Activated naive CD4-positive, alpha-beta T cell treated with anti-CD3 and anti-CD28 coated beads, Interleukin-2, amount 10 ng/mL, durations not matched to agents 7 days and 5 days (primary cell): ENCODE measurements around the gene ARNT2.

Experiments
- CTCF ChIA-PET: fragments of 350-600 bp; sonication (Branson Sonifier 250); formaldehyde crosslinking; loops from one replicate; lab custom pipeline; 2021; ENCODE audit warnings: antibody characterized with exemption; lab: Charles Lee
- DNase-seq: peaks from one replicate; pipeline ENCODE4 v3.0.0-alpha.2; 2020
- H3K27ac Mint-ChIP-seq: one replicate; pipeline ENCODE4 v1.8.0; 2021; ENCODE audit warnings: mild to moderate bottlenecking, moderate library complexity, mixed read lengths
- H3K27me3 Mint-ChIP-seq: one replicate; pipeline ENCODE4 v1.8.0; 2021; ENCODE audit warnings: mild to moderate bottlenecking, mixed read lengths
- H3K36me3 Mint-ChIP-seq: one replicate; pipeline ENCODE4 v1.8.0; 2021; ENCODE audit warnings: mixed read lengths
- H3K4me1 Mint-ChIP-seq: one replicate; pipeline ENCODE4 v1.8.0; 2021; ENCODE audit warnings: mixed read lengths
- H3K4me3 Mint-ChIP-seq: one replicate; pipeline ENCODE4 v1.8.0; 2021; ENCODE audit warnings: mild to moderate bottlenecking, moderate library complexity, mixed read lengths
- H3K9me3 Mint-ChIP-seq: one replicate; pipeline ENCODE4 v1.8.0; 2021; ENCODE audit warnings: mixed read lengths

Gene ARNT2

DNA sequence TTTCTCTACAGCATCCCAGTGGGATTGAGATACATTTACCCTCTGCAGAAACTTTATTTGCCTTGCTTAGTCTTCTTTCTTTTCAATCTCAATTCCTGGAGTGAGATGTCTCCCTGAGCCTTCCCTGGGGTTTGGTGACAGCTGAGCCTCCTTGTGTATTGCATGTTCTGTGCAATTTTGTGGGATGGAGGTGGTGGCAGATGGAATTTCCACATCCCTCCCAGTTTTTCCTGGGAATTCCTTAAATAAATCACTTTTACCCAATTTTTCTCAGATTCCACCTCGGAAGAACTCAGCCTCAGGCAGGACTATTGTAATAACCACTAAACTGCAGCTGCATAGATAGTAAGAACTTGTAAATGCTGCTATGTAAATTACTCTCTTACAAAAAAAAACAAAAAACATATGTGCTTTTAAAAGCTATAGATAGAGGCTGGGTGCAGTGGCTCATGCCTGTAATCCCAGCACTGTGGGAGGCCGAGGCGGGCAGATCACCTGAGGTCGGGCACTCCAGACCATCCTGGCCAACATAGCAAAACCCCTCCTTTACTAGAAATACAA, 202.4 kb downstream of the ARNT2 start:
- CTCF ChIA-PET, result no interaction called here
- no peaks in the 10 kb centered on the region for H3K9me3 Mint-ChIP-seq
- no peaks in the 10 kb centered on the region for H3K4me1 Mint-ChIP-seq
- no peak for DNase-seq
- H3K27me3 Mint-ChIP-seq, result peaks cover 33% of the 10 kb centered on the region
- no peaks in the 10 kb centered on the region for H3K36me3 Mint-ChIP-seq
- H3K4me3 Mint-ChIP-seq, result no peak overlapping the region
- no peak overlapping the region for H3K27ac Mint-ChIP-seq

GRCh38 chr15:80607287-80607980, 203.3 kb downstream of the ARNT2 start:
- CTCF ChIA-PET, result no interaction called here
- H3K9me3 Mint-ChIP-seq, result no peaks in the 10 kb centered on the region
- H3K27me3 Mint-ChIP-seq, result peaks cover 33% of the 10 kb centered on the region

DNA sequence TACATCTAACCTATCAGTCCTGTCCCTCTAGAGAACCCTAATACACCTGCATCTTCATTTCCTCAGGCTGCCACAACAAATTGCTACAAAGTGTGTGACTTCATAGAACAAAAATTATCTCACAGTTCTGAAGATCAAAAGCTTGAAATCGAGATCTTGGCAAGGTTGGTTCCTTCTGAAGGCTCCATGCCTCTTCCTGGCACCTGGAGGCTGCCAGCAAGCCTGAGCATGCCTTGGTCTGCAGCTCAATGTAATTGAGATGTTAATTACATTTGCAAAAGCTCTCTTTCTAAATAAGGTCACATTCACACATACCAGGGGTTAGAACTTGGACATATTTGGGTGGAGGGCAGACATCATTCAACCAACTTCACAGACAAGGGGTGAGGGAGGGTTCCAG, 204.5 kb downstream of the ARNT2 start:
- CTCF ChIA-PET, result no interaction called here
- Mint-ChIP-seq H3K27me3 (peaks cover 32% of the 10 kb centered on the region), H3K4me3 (no peak overlapping the region), H3K4me1 (no peaks in the 10 kb centered on the region), H3K36me3 (no peaks in the 10 kb centered on the region), H3K27ac (no peak overlapping the region), H3K9me3 (no peaks in the 10 kb centered on the region)
- DNase-seq, result no peak

More at GRCh38 chr15:80607287-80607980, 203.3 kb downstream of the ARNT2 start:
- H3K4me3 Mint-ChIP-seq, result no peak overlapping the region
- H3K36me3 Mint-ChIP-seq, result no peaks in the 10 kb centered on the region
- no peak overlapping the region for H3K27ac Mint-ChIP-seq
- DNase-seq, result no peak
- H3K4me1 Mint-ChIP-seq, result no peaks in the 10 kb centered on the region

- H3K27me3 Mint-ChIP-seq, result peaks cover 31% of the 10 kb centered on the region
- H3K4me1 Mint-ChIP-seq, result no peaks in the 10 kb centered on the region
- H3K4me3 Mint-ChIP-seq, result no peak overlapping the region
- H3K9me3 Mint-ChIP-seq, result no peaks in the 10 kb centered on the region
- no peak for DNase-seq
- no peaks in the 10 kb centered on the region for H3K36me3 Mint-ChIP-seq
- H3K27ac Mint-ChIP-seq, result no peak overlapping the region
- CTCF ChIA-PET, result no interaction called here
Measured at GRCh38 chr15:80609091-80609490, 204.9 kb downstream of the ARNT2 start.

GRCh38 chr15:80609512-80609946, 205.3 kb downstream of the ARNT2 start:
- DNase-seq, result no peak
- H3K4me1 Mint-ChIP-seq, result no peaks in the 10 kb centered on the region

DNA sequence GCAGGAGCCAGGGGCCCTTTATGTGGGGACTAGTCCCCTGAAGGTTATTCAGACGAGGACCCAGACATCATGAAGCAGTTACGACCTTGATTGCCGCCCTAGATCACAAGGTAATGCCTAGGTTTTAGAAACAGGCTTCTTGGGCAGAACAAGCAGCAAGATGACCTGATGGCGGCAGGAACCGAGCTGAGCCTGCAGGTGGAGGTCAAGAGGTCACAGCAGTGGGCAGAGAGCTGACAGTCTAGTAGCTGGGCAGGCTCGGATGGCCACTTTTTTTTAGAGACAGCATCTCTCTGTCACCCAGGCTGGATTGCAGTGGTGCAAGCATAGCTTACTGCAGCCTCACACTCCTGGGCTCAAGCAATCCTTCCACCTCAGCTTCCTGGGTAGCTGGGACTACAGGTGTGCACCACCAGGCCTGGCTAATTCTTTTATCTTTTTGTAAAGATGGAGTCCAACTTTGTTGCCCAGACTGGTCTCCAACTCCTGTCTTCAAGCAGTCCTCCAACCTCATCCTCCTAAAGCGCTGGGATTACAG, 207.4 kb downstream of the ARNT2 start:
- no peaks in the 10 kb centered on the region for H3K9me3 Mint-ChIP-seq
- H3K27me3 Mint-ChIP-seq, result peaks cover 27% of the 10 kb centered on the region
- no peak overlapping the region for H3K4me3 Mint-ChIP-seq
- H3K27ac Mint-ChIP-seq, result no peak overlapping the region
- no peak for DNase-seq
- H3K4me1 Mint-ChIP-seq, result no peaks in the 10 kb centered on the region
- no peaks in the 10 kb centered on the region for H3K36me3 Mint-ChIP-seq
- CTCF ChIA-PET, result no interaction called here

More at GRCh38 chr15:80609512-80609946, 205.3 kb downstream of the ARNT2 start:
- no peak overlapping the region for H3K27ac Mint-ChIP-seq
- no peaks in the 10 kb centered on the region for H3K36me3 Mint-ChIP-seq
- peaks cover 32% of the 10 kb centered on the region for H3K27me3 Mint-ChIP-seq
- H3K9me3 Mint-ChIP-seq, result no peaks in the 10 kb centered on the region
- no peak overlapping the region for H3K4me3 Mint-ChIP-seq
- CTCF ChIA-PET, result no interaction called here

GRCh38 chr15:80612118-80612823, 208.1 kb downstream of the ARNT2 start:
- H3K9me3 Mint-ChIP-seq, result no peaks in the 10 kb centered on the region
- H3K27me3 Mint-ChIP-seq, result peaks cover 26% of the 10 kb centered on the region
- CTCF ChIA-PET, result no interaction called here
- no peaks in the 10 kb centered on the region for H3K4me1 Mint-ChIP-seq
- no peak overlapping the region for H3K4me3 Mint-ChIP-seq
- no peak overlapping the region for H3K27ac Mint-ChIP-seq
- no peak for DNase-seq
- no peaks in the 10 kb centered on the region for H3K36me3 Mint-ChIP-seq

DNA sequence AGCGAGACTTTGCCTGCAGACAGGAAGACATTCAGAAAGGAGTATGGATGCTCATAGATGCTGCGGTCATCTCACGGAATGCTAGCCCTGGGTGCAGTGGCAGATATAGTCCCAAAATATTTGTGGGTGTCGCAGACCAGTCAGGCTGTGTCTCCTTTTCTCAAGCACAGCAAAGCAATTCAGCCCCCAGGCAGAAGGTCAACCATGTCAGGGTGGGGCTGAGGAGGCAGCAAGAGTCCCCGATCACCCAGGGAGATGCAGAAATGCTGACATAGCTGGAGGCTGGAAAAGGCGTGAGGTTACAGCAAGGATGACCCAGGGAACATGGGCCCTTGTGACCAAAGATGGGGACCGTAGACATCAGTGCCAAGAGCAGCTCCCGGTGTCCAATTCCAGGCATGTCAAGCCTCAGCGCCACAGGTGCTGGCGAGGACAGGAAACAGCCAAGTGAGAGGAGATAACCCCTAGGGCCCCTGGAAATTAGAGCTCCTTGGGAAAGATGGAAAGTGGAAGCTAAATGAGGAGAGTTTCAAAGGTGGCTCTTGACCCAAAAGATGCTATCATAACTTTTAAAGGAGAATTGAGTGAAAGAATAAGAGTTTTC, 209.7 kb downstream of the ARNT2 start:
- H3K4me1 Mint-ChIP-seq, result no peaks in the 10 kb centered on the region
- no peak for DNase-seq
- CTCF ChIA-PET, result no interaction called here
- no peaks in the 10 kb centered on the region for H3K9me3 Mint-ChIP-seq
- peaks cover 13% of the 10 kb centered on the region for H3K27me3 Mint-ChIP-seq
- H3K27ac Mint-ChIP-seq, result no peak overlapping the region
- H3K36me3 Mint-ChIP-seq, result no peaks in the 10 kb centered on the region
- H3K4me3 Mint-ChIP-seq, result no peak overlapping the region

- no peak overlapping the region for H3K4me3 Mint-ChIP-seq
- CTCF ChIA-PET, result no interaction called here
- peaks cover 7% of the 10 kb centered on the region for H3K27me3 Mint-ChIP-seq
- H3K4me1 Mint-ChIP-seq, result no peaks in the 10 kb centered on the region
- no peak for DNase-seq
- H3K9me3 Mint-ChIP-seq, result no peaks in the 10 kb centered on the region
- H3K36me3 Mint-ChIP-seq, result no peaks in the 10 kb centered on the region
- H3K27ac Mint-ChIP-seq, result no peak overlapping the region
Measured at GRCh38 chr15:80614711-80615360, 210.7 kb downstream of the ARNT2 start.

DNA sequence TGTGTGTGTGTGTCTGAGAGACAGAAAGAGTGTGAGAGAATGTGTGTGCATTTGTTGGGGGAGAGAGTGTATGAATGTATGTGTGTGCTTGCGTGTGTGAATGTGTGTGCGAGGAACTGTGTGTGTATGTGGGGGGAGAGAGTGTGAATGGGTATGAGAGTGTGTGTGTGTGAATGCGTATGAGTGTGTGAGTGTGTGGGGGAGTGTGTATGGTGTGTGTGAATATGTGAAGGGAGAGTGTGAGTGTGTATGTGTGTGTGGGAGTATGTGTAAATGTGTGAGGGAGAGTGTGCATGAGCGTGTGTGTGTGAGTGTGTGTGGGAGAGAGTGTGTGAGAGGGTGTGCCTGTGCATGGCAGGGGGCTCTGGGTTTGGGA, 211.2 kb downstream of the ARNT2 start:
- DNase-seq, result no peak
- Mint-ChIP-seq H3K27ac (no peak overlapping the region), H3K9me3 (no peaks in the 10 kb centered on the region), H3K36me3 (no peaks in the 10 kb centered on the region), H3K4me1 (no peaks in the 10 kb centered on the region), H3K4me3 (no peak overlapping the region), H3K27me3 (peaks cover 7% of the 10 kb centered on the region)
- CTCF ChIA-PET, result no interaction called here

- H3K36me3 Mint-ChIP-seq, result no peaks in the 10 kb centered on the region
- no peaks in the 10 kb centered on the region for H3K9me3 Mint-ChIP-seq
- H3K27ac Mint-ChIP-seq, result no peak overlapping the region
- CTCF ChIA-PET, result no interaction called here
- no peaks in the 10 kb centered on the region for H3K4me1 Mint-ChIP-seq
- no peak for DNase-seq
- H3K27me3 Mint-ChIP-seq, result peaks cover 7% of the 10 kb centered on the region
- H3K4me3 Mint-ChIP-seq, result no peak overlapping the region
Measured at GRCh38 chr15:80615783-80616391, 211.7 kb downstream of the ARNT2 start.

DNA sequence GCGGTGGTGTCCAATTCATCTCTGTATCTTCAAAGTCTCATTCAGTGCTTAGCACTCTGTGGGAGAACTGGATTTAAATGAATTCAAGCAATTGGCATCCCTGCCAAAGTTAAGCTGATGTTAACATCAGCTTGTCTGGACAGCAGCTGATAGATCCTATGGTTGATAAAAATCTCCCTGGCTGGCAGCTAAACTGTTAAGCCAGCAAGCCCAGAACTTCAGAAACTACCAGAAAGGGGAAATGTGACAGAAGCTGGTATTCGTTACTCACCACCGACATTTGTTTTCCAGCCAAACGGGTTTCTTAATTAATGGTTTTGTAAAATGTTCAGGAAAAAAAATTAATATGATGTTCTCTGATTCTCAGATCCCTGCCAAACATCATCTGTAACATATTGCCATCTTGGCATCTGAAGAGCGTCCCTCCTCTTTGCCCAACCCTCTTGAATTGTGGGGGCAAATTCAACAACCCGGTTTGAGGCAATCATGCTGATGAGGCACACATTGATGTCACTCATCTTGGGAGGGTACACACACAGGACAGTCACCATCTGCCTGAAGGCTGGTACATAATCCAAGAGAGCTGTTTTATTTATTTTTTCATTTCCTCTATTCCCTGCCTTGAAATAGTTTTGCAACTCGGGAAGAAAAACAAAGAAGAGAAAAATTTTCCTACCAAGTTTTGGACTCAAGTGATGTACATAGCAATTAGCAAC, 214.7 kb downstream of the ARNT2 start:
- H3K4me1 Mint-ChIP-seq, result no peaks in the 10 kb centered on the region
- peaks cover 7% of the 10 kb centered on the region for H3K27me3 Mint-ChIP-seq
- H3K4me3 Mint-ChIP-seq, result no peak overlapping the region
- no peaks in the 10 kb centered on the region for H3K36me3 Mint-ChIP-seq
- peaks cover 2% of the 10 kb centered on the region for H3K9me3 Mint-ChIP-seq
- no peak overlapping the region for H3K27ac Mint-ChIP-seq
- no peak for DNase-seq
- CTCF ChIA-PET, result interaction anchor here (1.4 kb wide), 1 partner anchor 157 kb away, joined by 4 read pairs; no protein-coding TSS in a partner anchor

DNA sequence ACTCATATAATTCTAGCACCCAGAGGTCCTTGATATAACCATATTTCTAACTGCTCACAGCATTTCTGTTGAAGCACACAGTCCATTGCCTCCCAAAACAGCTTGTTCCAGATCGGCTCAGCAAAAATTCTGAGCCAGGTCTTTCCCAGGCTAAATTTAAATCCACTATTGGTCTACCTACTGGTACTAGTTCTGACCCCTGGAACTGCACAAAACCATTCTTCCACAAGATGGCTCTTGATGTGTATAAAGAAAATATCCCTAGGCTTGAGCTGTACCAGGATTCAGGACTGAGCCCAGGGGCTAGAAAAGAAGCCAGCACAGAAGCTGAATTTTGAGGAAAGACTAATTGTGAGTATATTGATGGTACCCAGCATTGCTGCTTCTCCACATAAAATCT, 215.5 kb downstream of the ARNT2 start:
- Mint-ChIP-seq H3K27me3 (peaks cover 3% of the 10 kb centered on the region), H3K4me3 (no peak overlapping the region), H3K27ac (no peak overlapping the region), H3K36me3 (no peaks in the 10 kb centered on the region), H3K4me1 (no peaks in the 10 kb centered on the region), H3K9me3 (peaks cover 2% of the 10 kb centered on the region)
- CTCF ChIA-PET, result interaction anchor here (1.4 kb wide), 1 partner anchor 157 kb away, joined by 4 read pairs; no protein-coding TSS in a partner anchor
- DNase-seq, result no peak
